ENCODE measurements around the gene USP15.

The USP15 gene

DNA sequence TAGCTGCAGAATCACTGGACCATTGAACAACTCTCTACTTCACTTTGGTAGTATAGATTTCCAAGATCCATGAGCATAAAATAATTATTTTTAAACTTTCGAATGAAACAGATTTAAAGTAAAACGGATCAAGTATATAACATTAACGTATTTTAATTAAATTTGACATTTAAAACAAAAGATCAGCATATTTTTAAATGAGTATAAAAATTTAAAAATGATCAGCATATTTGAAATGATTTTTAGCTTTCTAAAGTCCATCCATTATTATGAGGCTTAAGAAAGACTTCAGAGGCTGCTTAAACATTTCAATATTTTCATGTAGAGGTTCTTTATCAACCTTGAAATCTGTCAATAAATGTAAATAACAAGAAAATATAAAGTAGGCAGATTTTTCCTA is 5.2 kb upstream of the USP15 start:
- no peak for DNase-seq (ENCODE audit: low read depth)
- H3K4me3 ChIP-seq (ENCODE audit: low read depth, low read length), result no peak overlapping the region

DNA sequence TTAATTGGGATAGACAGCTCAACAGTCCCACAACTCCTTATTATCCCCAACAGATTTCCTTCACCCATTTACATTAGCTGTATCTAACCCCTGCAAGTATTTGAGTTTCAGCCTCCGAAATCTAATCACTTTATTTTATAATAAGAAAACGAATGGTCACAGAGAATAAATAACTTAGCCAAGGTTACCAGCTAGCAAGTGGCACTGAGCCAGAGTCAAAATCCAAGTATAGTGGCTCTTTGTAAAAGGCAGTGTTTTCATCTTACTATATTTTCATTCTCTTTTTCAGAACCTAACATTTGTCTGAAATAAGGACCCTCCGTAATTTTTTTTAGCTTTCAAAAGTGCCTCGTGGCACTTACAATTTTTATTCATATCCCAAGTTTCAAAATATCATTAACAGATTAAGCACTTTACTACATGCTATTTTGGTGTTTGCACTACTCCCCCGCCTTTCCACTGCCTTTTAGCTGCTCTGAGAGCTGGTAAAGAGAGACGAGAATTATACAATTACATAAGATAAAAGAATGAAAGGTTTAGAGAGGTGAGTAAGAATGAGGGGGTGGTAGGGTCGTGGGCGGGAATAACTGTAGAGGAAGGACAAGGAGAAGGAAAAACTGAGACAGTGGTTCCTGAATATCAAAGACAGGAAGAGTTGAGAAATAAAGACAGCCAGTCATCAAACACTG is 3.7 kb upstream of the USP15 start:
- no peak overlapping the region for H3K4me3 ChIP-seq (ENCODE audit: low read depth, low read length)

DNA sequence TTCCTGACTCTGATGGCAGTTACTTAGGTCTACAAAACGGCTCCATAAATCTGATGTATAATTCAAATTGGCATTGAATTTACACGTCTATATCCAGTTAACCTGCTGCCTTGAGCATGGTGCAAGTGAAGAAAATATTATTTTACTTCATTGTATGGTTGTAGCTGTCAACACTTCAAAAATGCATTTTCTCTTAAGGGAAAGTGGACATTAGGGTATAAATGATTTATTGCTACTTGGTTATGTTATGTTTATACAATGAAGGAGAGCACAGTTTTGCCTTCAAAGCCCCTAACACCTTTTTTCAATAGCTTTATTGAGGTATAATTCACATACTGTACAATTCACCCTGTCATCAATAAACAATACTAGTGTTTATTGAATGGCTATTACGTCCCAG is 2.0 kb upstream of the USP15 start:
- DNase-seq (ENCODE audit: low read depth), result no peak
- no peak overlapping the region for H3K4me3 ChIP-seq (ENCODE audit: low read depth, low read length)

More for the DNA sequence above, 3.7 kb upstream of the USP15 start:
- no peak for DNase-seq (ENCODE audit: low read depth)

DNA sequence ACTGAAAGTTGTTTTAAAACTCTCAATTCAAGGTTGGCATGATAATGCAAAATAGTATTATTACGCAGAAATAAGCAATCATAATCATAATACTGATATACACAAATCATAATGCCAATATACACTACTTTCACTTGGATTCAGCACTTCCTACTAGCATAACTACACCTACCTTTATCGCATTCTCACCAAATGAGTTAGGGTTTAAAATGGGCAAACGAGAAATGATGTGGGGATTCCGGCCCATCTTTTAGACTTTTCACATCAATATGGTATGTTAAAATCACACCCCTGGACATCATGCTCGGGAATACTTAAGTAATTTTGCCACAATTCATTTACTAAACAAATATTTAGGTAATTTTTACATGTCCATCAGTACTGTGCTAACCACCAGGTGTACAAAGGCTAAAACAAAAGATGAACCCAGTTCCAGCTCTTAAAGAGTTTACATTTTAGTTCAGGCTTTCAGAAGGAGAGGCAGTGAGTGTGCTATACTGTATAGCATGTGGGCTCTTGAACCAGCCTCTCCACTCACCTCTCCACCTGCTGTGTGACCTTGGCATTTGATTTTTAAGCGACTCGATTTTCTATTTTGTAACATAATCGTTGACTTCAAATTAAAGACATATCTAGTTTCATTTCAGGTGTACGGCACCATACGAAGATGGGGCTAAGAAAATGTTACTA is 1.1 kb upstream of the USP15 start:
- DNase-seq (ENCODE audit: low read depth), result no peak
- peak overlapping the region; percentile 87 for H3K4me3 ChIP-seq (ENCODE audit: low read depth, low read length)

DNA sequence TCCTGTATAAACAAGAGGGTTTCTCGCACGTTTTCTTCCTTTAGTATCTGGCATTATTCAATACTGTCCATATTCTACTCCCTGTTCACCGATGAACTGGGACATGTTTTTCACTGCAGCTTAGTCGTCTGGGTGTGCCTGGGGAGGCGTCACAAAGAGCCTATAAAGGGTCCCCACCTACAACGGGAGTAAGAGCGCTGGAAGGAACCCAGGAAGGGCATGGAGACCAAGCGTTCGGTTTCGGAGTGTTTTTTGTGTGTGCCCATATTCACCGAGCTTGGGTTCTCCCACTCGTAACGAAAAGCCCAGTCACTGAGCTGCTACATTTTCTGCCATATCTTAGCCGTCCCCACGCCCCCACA is 592 bp upstream of the USP15 start:
- peak overlapping the region; percentile 87 for H3K4me3 ChIP-seq (ENCODE audit: low read depth, low read length)
- no peak for DNase-seq (ENCODE audit: low read depth)

DNA sequence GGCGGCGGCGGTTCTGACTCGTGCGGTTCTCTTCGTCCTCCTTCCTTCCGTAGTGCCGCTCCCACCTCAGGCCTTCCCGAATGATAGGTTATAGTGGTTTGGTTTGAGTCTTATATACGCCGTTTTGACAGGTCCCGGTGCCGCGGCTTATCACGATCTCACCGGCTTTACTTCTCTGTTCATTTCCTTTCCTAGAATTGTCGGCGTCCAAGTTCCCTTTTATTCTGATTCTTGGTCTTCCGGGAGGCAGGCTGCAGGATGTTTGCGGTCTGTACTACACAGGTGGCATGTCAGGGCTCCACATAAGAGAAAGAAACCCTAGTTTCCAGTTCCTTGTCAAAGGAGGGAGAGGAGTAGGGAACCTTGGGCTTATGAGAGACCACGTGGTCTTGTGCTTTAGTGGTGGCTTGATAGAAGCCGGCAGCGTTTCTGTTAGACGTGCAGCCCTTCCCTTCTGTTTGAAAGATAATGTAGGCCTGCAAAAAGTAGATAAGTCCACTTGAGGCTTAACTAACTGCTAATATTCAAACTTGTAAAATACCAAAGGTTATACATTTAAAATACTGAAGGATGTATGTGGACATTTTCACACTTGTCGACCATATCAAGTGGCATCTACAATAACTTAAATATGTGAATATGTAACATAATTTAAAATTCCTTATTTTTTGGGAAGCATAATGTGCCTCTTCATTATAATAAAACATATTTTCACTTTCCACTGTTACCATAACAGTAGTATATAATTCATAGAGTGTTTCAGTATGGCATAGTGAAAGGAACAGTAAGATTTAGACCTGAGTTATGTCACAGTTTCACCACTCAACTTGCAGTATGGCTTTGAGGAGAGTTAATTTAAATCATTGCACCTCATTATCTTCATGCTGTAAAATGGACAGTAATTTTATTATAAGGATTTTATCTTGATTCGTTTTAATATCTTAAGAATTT is 804 bp downstream of the USP15 start:
- peak overlapping the region; percentile 87 for H3K4me3 ChIP-seq (ENCODE audit: low read depth, low read length)
- no peak for DNase-seq (ENCODE audit: low read depth)

DNA sequence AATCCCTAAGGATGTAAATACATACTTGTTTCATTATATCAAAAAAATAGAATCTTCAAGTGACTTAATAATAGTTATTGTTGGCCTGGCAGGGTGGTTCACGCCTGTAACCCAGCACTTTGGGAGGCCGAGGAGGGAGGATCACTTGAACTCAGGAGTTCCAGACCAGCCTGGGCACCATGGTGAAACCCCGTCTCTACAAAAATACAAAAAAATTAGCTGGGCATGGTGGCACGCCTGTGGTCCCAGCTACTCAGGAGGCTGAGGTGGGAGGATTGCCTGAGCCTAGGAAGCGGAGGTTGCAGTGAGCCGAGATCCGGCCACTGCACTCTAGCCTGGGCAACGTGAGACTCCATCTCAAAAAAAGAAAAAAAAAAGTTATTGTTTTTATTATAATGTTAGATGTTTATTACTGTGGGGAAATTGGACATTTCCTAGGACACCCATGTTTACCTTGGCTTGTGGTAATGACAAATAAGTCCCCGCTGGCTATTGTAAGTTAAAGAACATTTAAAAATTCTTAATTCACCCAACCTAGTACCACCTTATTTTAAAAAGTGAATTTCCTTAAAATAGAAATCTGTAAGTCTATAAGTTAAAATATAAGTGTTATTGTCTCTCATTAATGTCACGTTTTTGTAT is 1.8 kb downstream of the USP15 start:
- H3K4me3 ChIP-seq (ENCODE audit: low read depth, low read length), result no peak overlapping the region

DNA sequence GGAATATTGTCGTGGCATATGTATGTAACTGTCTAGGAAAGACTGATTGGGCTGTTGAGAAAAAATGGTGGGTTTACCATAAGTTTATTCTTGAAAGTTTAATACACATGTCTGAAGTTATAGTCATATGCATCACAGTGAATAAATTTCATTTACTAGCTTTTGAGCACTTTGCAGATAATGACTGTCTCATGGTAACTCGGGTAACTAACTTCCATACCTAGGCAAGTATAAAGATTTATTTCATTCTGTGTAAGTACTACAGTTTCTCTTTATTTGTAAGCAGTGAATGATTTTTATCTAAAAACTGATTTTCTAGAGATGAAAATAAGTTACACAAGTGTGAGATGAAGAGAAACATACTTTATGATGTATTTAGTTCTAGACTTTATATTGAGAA is 3.0 kb downstream of the USP15 start:
- DNase-seq (ENCODE audit: low read depth), result no peak
- no peak overlapping the region for H3K4me3 ChIP-seq (ENCODE audit: low read depth, low read length)

More for the DNA sequence above, 1.8 kb downstream of the USP15 start:
- no peak for DNase-seq (ENCODE audit: low read depth)

DNA sequence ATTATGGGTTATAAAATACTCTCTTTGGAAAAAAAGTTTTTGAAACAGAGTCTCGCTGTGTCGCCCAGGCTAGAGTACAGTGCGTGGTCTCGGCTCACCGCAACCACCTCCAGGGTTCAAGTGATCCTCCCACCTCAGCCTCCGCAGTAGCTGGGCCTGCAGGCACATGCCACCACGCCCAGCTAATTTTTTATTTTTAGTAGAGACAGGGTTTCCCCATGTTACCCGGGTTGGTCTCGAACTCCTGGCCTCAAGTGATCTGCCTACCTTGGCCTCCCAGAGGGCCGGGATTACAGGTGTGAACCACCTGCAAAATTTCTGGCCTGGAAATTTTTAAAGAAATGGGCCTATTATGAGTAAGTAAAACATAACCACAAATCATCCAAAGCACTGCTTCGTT is 3.8 kb downstream of the USP15 start:
- no peak for DNase-seq (ENCODE audit: low read depth)
- H3K4me3 ChIP-seq (ENCODE audit: low read depth, low read length), result no peak overlapping the region

DNA sequence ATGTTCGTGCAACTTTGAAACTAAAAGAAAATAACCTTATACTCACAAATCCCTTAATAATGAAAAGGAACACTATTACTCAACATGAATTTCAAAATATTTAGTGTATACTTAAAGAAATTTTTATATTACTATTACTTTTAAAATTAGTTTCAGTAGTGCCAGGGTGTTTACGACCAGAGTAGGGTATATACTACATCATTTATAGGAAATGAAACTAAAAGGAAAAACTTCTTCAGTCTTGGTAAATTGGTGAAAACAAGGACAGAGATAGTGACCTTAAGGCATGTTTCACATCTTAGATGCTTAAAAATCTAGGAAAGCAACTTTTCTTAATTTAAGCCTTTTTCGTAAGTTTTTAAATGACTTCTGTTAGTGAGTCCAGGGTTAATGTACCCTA is 4.5 kb downstream of the USP15 start:
- no peak overlapping the region for H3K4me3 ChIP-seq (ENCODE audit: low read depth, low read length)
- DNase-seq (ENCODE audit: low read depth), result no peak

DNA sequence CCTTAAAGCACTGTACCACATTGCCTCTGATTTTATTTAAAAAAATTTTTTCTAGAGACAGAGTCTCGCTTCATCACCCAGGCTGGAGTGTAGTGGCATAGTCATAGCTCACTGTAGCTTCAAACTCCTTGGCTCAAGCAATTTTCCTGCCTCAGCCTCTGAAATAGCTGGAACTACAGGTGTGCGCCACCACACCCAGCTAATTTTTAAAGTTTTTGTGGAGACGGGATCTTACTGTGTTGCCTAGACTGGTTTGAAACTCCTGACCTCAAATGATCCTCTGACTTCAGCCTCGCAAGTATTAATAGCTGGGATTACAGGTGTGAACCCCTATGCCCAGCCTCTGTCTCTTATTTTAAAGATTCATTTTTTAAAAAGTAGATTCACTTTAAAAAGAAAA is 5.3 kb downstream of the USP15 start:
- no peak overlapping the region for H3K4me3 ChIP-seq (ENCODE audit: low read depth, low read length)
- no peak for DNase-seq (ENCODE audit: low read depth)

DNA sequence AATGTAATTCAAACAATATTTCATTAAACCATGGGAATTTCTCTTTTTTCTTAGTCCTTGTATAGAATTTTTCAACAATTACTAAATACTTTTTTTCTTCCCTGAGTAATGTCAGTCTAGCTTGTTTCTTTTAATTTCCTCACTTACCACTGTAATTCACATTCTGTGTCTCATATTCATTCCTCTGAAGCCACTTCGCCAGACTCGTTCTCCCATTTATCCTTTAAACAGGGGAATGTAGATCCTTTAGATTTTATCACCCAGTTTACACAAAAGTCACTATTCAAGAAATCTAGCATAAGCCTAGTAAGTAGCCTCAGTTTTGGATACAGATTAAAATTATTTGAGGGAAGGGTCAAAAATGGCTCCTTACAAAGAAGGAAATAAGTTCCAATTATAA is 6.8 kb downstream of the USP15 start:
- no peak overlapping the region for H3K4me3 ChIP-seq (ENCODE audit: low read depth, low read length)
- DNase-seq (ENCODE audit: low read depth), result no peak

DNA sequence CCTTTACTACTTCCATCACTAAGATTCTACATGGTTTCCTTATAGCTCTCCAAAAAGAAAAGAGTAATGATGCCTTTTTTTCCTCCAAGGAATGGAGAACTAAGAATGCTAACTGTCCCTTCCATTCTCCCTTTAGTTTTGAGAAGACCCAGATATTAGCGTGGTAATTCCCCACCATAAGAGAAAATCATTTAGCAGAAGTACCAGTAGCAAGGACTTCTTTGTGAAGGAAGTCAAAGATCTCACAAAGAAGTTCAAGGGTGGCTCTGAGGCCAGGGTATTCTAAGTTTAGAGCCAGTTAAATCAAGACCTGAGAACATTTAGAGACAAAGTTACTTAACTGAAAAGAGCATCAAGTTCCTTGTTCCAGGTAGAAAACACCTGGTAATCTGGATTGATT is 7.3 kb downstream of the USP15 start:
- no peak overlapping the region for H3K4me3 ChIP-seq (ENCODE audit: low read depth, low read length)
- no peak for DNase-seq (ENCODE audit: low read depth)

DNA sequence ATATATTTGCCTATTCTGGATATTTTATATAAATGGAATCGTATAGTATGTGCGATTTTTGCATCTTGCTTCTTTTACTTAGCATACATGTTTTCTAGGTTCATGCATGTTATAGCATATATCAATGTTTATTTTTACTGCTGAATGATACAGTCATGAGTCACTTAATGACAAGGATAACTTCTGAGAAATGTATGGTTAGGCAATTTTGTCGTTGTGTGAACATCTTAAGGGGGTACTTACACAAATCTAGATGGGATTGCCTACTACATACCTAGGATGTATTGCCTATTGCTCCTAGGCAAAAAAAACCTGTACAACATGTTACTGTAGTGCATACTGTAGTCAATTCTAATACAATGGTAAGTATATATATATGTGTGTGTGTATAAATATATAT is 8.8 kb downstream of the USP15 start:
- peak; percentile 60 for DNase-seq (ENCODE audit: low read depth)
- H3K4me3 ChIP-seq (ENCODE audit: low read depth, low read length), result no peak overlapping the region

DNA sequence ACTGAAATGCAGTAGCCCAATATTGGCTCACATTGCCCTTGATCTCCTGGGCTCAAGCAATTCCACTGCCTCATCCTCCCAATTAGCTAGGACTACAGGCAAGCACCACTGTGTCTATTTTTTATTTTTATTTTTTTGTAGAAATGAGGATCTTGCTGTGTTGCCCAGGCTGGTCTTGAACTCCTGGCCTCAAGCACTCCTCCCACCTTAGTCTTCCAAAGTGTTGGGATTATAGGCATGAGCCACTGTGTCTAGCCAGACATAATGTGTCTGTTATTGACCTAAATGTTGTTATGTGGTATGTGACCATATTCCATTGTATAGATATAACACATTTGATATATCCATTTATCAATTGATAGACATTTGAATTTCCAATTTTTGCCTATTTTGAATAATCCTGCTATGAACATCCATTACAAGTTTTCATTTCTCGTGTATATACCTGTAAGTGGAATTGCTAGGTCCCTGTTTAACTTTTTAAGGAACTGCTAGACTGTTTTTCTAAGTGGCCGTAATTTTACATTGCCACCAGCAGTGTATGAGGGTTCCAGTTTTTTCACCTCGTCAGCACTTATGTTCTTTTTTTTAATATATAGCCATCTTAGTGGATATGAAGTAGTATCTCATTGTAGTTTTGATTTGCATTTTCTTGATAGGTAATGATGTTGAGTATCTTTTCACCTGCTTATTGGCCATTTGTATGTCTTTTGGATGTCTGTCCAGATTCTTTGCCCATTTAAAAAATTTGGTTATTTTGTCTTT is 9.4 kb downstream of the USP15 start:
- no peak overlapping the region for H3K4me3 ChIP-seq (ENCODE audit: low read depth, low read length)

DNA sequence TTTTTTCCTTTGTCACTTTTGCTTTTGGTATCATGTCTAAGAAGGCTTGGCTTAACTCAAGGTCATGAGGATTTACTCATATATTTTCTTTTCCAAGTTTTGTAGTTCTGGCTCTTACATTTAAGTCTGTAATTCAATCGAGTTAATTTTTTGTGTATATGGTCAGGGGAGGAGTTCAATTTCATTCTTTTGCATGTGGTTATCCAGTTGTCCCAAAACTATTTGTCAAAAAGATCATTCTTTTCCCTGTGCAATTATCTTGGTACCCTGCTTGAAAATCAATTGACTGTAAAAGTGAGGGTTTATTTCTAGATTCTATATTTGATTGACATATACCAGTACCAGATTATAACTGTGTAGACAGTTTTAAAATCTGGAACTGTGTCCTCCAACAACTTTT is 10.2 kb downstream of the USP15 start:
- DNase-seq (ENCODE audit: low read depth), result no peak
- H3K4me3 ChIP-seq (ENCODE audit: low read depth, low read length), result no peak overlapping the region

More for the DNA sequence above, 9.4 kb downstream of the USP15 start:
- DNase-seq (ENCODE audit: low read depth), result no peak

DNA sequence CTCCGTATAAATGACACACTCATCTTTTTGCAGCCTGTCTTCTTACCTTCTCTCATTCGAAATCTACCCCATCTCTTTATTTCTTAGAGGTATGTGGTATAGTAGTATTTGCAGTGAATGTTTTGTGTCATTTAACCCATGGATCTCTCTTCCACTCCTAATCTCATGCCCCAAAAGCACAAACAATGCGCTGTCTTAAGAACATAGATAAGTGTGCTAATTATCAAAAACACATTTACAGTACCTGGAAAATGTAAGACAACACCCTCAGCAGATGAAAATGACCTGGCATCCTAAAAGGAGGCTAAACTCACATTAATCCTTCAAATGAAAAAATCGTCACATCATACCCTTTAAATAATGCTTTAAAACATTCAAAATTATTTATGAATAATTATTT is 10.7 kb downstream of the USP15 start:
- no peak overlapping the region for H3K4me3 ChIP-seq (ENCODE audit: low read depth, low read length)
- no peak for DNase-seq (ENCODE audit: low read depth)

DNA sequence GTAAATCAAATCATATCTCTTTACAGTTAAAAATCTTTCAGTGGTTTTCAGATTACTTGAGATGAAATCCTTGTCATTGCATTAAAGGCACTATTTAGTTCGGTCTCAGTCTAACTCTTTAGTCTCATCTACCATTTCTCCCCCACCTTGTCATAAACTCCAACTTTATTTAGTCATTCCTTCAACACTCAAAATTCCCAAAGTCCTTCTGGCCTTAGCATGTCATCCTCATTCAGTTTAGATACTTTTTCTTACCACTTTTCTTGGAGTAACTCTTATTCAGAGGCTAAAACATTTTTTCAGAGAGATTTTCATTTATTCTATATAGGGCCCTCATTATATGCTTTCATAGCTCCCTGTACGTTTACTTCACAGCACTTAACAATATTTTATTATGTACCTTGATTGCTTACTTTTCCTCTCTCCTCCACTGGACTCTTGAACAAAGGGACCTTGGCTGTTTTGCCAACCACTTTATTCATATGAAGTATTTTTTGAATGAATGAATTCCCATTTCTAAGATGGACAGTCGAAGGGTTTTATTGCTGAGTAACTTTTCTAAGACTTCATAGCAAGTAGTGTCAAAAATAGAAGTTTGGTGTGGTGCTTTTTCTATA is 12.8 kb downstream of the USP15 start:
- no peak overlapping the region for H3K4me3 ChIP-seq (ENCODE audit: low read depth, low read length)
- no peak for DNase-seq (ENCODE audit: low read depth)

Data from skeletal muscle cell (primary cell).